ENCODE measurements around the gene CX3CR1.
"Not testable (repeated sequence)": the region's sequence is repeated elsewhere in the genome, so short reads cannot be mapped to it uniquely, and the experiment has no call there.

Gene CX3CR1

GRCh38 chr3:39267631-39268548 is 11.9 kb downstream of the CX3CR1 start:
- DNase-seq (ENCODE audit: low read depth): peak; percentile 67

GRCh38 chr3:39264053-39264452 is 15.8 kb downstream of the CX3CR1 start:
- DNase-seq (ENCODE audit: low read depth): no peak

- DNase-seq (ENCODE audit: low read depth): no peak
These were observed 16.3 kb downstream of the CX3CR1 start for GRCh38 chr3:39263576-39263975.

- DNase-seq (ENCODE audit: low read depth): no peak
These were observed 17.0 kb downstream of the CX3CR1 start for GRCh38 chr3:39262846-39263245.

GRCh38 chr3:39261726-39262125 is 18.1 kb downstream of the CX3CR1 start:
- DNase-seq (ENCODE audit: low read depth): peak; percentile 37

GRCh38 chr3:39260957-39261356 is 18.9 kb downstream of the CX3CR1 start:
- DNase-seq (ENCODE audit: low read depth): peak; percentile 66

GRCh38 chr3:39260318-39260717 is 19.5 kb downstream of the CX3CR1 start:
- no peak for DNase-seq (ENCODE audit: low read depth)

- no peak for DNase-seq (ENCODE audit: low read depth)
These were observed 24.1 kb downstream of the CX3CR1 start for GRCh38 chr3:39255503-39256325.

- no peak for DNase-seq (ENCODE audit: low read depth)
These were observed 24.9 kb downstream of the CX3CR1 start for GRCh38 chr3:39254806-39255449.

GRCh38 chr3:39251576-39251975 is 28.3 kb downstream of the CX3CR1 start:
- DNase-seq (ENCODE audit: low read depth): no peak

GRCh38 chr3:39250116-39250747 is 29.6 kb downstream of the CX3CR1 start:
- DNase-seq (ENCODE audit: low read depth): no peak

- no peak for DNase-seq (ENCODE audit: low read depth)
These were observed 30.3 kb downstream of the CX3CR1 start for GRCh38 chr3:39249453-39250115.

- no peak for DNase-seq (ENCODE audit: low read depth)
These were observed 38.3 kb downstream of the CX3CR1 start for GRCh38 chr3:39241561-39241960.

GRCh38 chr3:39237027-39237426 is 42.8 kb downstream of the CX3CR1 start:
- no peak for DNase-seq (ENCODE audit: low read depth)

GRCh38 chr3:39234651-39235050 is 45.2 kb downstream of the CX3CR1 start:
- DNase-seq (ENCODE audit: low read depth): no peak

GRCh38 chr3:39232859-39233258 is 47.0 kb downstream of the CX3CR1 start:
- DNase-seq (ENCODE audit: low read depth): no peak

- DNase-seq (ENCODE audit: low read depth): no peak
These were observed 49.4 kb downstream of the CX3CR1 start for GRCh38 chr3:39230453-39230852.

- DNase-seq (ENCODE audit: low read depth): no peak
These were observed 51.3 kb downstream of the CX3CR1 start for GRCh38 chr3:39228496-39228895.

GRCh38 chr3:39227596-39227995 is 52.2 kb downstream of the CX3CR1 start:
- not testable (repeated sequence) for DNase-seq (ENCODE audit: low read depth)

- no peak for DNase-seq (ENCODE audit: low read depth)
These were observed 53.6 kb downstream of the CX3CR1 start for GRCh38 chr3:39226106-39226741.

- DNase-seq (ENCODE audit: low read depth): no peak
These were observed 55.5 kb downstream of the CX3CR1 start for GRCh38 chr3:39224288-39224687.

Measured in CMK (cell line).